AG04450 (cell line): ENCODE data around the gene ANKRD28. TPM values are rescaled to one million over a fixed set of nuclear protein-coding genes. Genes with fewer than 3 reads are reported as not detected.

Experiments used
- CTCF ChIA-PET: fragments of 300-600, 350-600 bp; formaldehyde crosslinking; extraction: SDS; loops from one replicate; lab custom pipeline; 2022; ENCODE audit warnings: antibody characterized with exemption, inconsistent platforms; lab: Charles Lee
- POLR2A ChIA-PET: fragments of 350-600 bp; formaldehyde crosslinking; extraction: SDS; loops from one replicate; lab custom pipeline; 2021; ENCODE audit warnings: antibody characterized with exemption, inconsistent platforms; lab: Yijun Ruan, JAX
- DNase-seq: peaks from one replicate; pipeline ENCODE4 v3.0.0-alpha.2; 2011; ENCODE audit warnings: low read depth, low spot score
- H3K27ac ChIP-seq: one replicate; pipeline ENCODE4 v1.5.1; 2012; ENCODE audit warnings: low read depth, low read length, control low read depth
- H3K27me3 ChIP-seq: one replicate; pipeline ENCODE4 v1.6.0; 2012; ENCODE audit warnings: low read length; ENCODE audit not compliant: control insufficient read depth, insufficient read depth
- H3K4me3 ChIP-seq: 2 replicates; pipeline ENCODE4 v1.5.1; 2011; ENCODE audit warnings: mild to moderate bottlenecking, low read depth, low read length, control low read depth
- H3K9me3 ChIP-seq: 2 replicates; pipeline ENCODE4 v1.5.1; 2012; ENCODE audit warnings: low read length; ENCODE audit not compliant: control insufficient read depth, insufficient read depth
- CTCF ChIP-seq: IDR thresholded peaks from 2 replicates; pipeline ENCODE4 v1.5.1; 2011; ENCODE audit warnings: low read depth, low read length, control low read depth, inconsistent platforms
- polyA plus RNA-seq: library from polyadenylated mRNA; depleted of rRNA; stranded (reverse); fragments of >200 nt; gene quantifications from 2 replicates; pipeline ENCODE4 v1.2.3, GENCODE V29; 2011

The ANKRD28 gene
- polyA plus RNA-seq, 1 experiment, result 134 TPM

GRCh38 chr3:15723624-15723884 lies 74.2 kb downstream of the ANKRD28 start:
- POLR2A ChIA-PET, result no interaction called here
- TF ChIP-seq CTCF, result no peak
- Histone ChIP-seq H3K27ac (no peak overlapping the region), H3K4me3 (no peak overlapping the region), H3K27me3 (no peaks in the 10 kb centered on the region), H3K9me3 (no peaks in the 10 kb centered on the region)
- CTCF ChIA-PET, result interaction anchor here (1.0 kb wide), 1 partner anchor 64 kb away, joined by 3 read pairs; no protein-coding TSS in a partner anchor
- no peak for DNase-seq

DNA sequence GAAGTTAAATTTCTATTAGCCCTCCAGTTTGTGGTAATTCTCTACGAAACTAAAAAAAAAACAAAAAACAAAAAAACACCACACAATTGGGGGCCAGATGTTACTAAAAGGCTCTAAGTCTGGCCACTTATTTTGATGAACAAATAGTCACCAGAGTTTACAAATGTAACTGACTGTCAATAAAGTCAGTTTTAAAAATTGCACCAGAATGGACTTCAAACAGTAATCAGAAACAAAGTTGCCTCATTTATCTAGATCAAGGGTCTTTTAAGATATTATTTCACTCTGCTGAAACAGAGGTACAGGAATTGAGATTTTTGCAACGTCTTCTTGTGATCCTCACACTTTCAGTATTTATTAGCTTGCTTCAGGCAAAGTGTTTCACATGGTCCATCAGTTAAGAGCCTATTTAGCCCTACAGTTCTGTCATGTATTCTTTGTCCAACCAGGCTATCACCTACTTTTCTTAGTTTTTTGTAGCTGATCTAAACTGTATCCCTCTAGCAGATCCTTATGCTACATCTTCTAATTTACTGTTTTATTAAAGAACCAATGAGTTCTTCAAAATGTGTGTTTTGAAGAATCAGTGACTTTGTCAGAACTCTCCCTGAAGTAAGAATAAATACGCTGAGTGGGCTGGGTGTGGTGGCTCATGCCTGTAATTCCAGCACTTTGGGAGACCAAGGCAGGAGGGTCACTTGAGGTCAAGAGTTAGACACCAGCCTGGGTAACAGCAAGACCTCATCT lies 74.7 kb downstream of the ANKRD28 start:
- Histone ChIP-seq H3K4me3 (no peak overlapping the region), H3K9me3 (no peaks in the 10 kb centered on the region), H3K27me3 (no peaks in the 10 kb centered on the region), H3K27ac (no peak overlapping the region)
- POLR2A ChIA-PET, result no interaction called here
- no peak for TF ChIP-seq CTCF
- CTCF ChIA-PET, result interaction anchor here (1.0 kb wide), 1 partner anchor 64 kb away, joined by 3 read pairs; no protein-coding TSS in a partner anchor
- no peak for DNase-seq

GRCh38 chr3:15716178-15716577 lies 81.6 kb downstream of the ANKRD28 start:
- no peak for TF ChIP-seq CTCF
- no peak for DNase-seq
- ChIA-PET POLR2A (no interaction called here), CTCF (interaction anchor here (0.7 kb wide), 1 partner anchor 84 kb away, joined by 9 read pairs; no protein-coding TSS in a partner anchor)
- Histone ChIP-seq H3K27me3 (no peaks in the 10 kb centered on the region), H3K4me3 (no peak overlapping the region), H3K27ac (no peak overlapping the region), H3K9me3 (no peaks in the 10 kb centered on the region)

DNA sequence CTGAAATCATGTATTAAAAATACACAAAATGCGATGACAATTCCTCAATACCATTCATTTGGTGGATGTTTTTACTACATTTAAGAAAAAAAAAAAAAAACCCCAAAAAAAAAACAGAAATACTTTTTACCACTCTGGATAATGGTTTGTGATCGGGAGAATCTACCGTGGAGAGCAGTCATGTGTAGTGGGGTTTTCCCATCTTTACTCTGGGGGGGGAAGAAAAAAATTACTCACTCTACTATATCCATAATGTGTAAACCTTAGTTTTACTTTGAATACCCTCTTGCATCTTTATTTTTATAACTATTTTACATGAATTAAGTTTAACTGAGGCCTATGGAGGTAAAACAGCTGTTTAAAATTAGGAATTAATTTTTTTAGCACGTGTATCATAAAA lies 83.3 kb downstream of the ANKRD28 start:
- ChIA-PET POLR2A (interaction anchor here (0.7 kb wide), 1 partner anchor 34 kb away, joined by 5 read pairs; no protein-coding TSS in a partner anchor), CTCF (interaction anchor here (0.7 to 1.8 kb wide), 4 partner anchors 102 to 464 kb away, joined by 3 to 7 read pairs (median 4); no protein-coding TSS in a partner anchor)
- Histone ChIP-seq H3K27ac (no peak overlapping the region), H3K27me3 (no peaks in the 10 kb centered on the region), H3K9me3 (no peaks in the 10 kb centered on the region), H3K4me3 (no peak overlapping the region)
- TF ChIP-seq CTCF, result no peak
- DNase-seq, result no peak

DNA sequence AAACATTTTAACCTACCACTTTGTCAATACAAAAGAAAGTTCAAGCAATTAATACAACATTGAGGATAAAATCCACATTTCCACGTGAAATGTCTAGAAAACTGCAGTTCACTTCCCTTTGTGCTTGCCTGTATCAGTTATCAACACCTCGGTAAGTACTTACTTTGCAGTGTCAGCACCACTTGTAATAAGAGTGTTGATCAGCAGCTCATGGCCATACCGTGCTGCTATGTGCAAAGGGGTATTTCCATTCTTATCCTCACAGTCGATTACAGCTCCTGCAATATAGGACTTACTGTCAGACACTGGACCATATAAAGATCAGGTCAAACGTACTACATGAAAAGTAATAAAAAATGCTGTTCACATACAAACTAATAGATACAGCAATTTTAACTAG lies 84.4 kb downstream of the ANKRD28 start:
- ChIA-PET CTCF (interaction anchor here (1.0 to 1.9 kb wide), 3 partner anchors 98 to 465 kb away, joined by 3 to 5 read pairs (median 4); no protein-coding TSS in a partner anchor), POLR2A (no interaction called here)
- TF ChIP-seq CTCF, result no peak
- H3K4me3 ChIP-seq, result no peak overlapping the region
- no peak for DNase-seq
- H3K9me3 ChIP-seq, result no peaks in the 10 kb centered on the region
- H3K27ac ChIP-seq, result no peak overlapping the region
- no peaks in the 10 kb centered on the region for H3K27me3 ChIP-seq
